Activated naive CD4-positive, alpha-beta T cell treated with Interleukin-2 at 50 U/mL for 16 hours (primary cell): ENCODE measurements around the gene R3HCC1L.
"Not testable (repeated sequence)": the region's sequence is repeated elsewhere in the genome, so short reads cannot be mapped to it uniquely, and the experiment has no call there.

Experiments
- DNase-seq: peaks from one replicate; pipeline ENCODE4 v3.0.0-alpha.2; 2020

R3HCC1L gene

GRCh38 chr10:98182351-98182915, 48.0 kb downstream of the R3HCC1L start:
- DNase-seq, result not testable (repeated sequence)

- DNase-seq, result no peak
Measured at GRCh38 chr10:98186681-98187080, 52.2 kb downstream of the R3HCC1L start.

GRCh38 chr10:98190773-98191172, 56.3 kb downstream of the R3HCC1L start:
- not testable (repeated sequence) for DNase-seq

- DNase-seq, result no peak
Measured at GRCh38 chr10:98193037-98193436, 58.6 kb downstream of the R3HCC1L start.

- DNase-seq, result no peak
Measured at GRCh38 chr10:98194633-98195032, 60.2 kb downstream of the R3HCC1L start.

- no peak for DNase-seq
Measured at GRCh38 chr10:98195120-98195519, 60.7 kb downstream of the R3HCC1L start.

GRCh38 chr10:98196985-98197384, 62.5 kb downstream of the R3HCC1L start:
- no peak for DNase-seq

GRCh38 chr10:98201760-98202159, 67.3 kb downstream of the R3HCC1L start:
- DNase-seq, result no peak

GRCh38 chr10:98202378-98202777, 67.9 kb downstream of the R3HCC1L start:
- DNase-seq, result no peak

GRCh38 chr10:98205351-98205750, 70.9 kb downstream of the R3HCC1L start:
- no peak for DNase-seq

- no peak for DNase-seq
Measured at GRCh38 chr10:98208925-98209324, 74.5 kb downstream of the R3HCC1L start.

- no peak for DNase-seq
Measured at GRCh38 chr10:98209441-98209840, 75.0 kb downstream of the R3HCC1L start.

- no peak for DNase-seq
Measured at GRCh38 chr10:98212196-98212595, 77.7 kb downstream of the R3HCC1L start.

GRCh38 chr10:98213740-98214139, 79.3 kb downstream of the R3HCC1L start:
- no peak for DNase-seq

GRCh38 chr10:98215373-98215772, 80.9 kb downstream of the R3HCC1L start:
- no peak for DNase-seq

GRCh38 chr10:98217801-98218200, 83.3 kb downstream of the R3HCC1L start:
- DNase-seq, result no peak

- no peak for DNase-seq
Measured at GRCh38 chr10:98223874-98224273, 89.4 kb downstream of the R3HCC1L start.

GRCh38 chr10:98224509-98224908, 90.1 kb downstream of the R3HCC1L start:
- DNase-seq, result no peak

- no peak for DNase-seq
Measured at GRCh38 chr10:98224996-98225395, 90.5 kb downstream of the R3HCC1L start.

- DNase-seq, result no peak
Measured at GRCh38 chr10:98226508-98227144, 92.2 kb downstream of the R3HCC1L start.

GRCh38 chr10:98227713-98228112, 93.3 kb downstream of the R3HCC1L start:
- not testable (repeated sequence) for DNase-seq

GRCh38 chr10:98228266-98228665, 93.8 kb downstream of the R3HCC1L start:
- not testable (repeated sequence) for DNase-seq

- no peak for DNase-seq
Measured at GRCh38 chr10:98231417-98231816, 97.0 kb downstream of the R3HCC1L start.

GRCh38 chr10:98235846-98236245, 101.4 kb downstream of the R3HCC1L start:
- no peak for DNase-seq

GRCh38 chr10:98236862-98237261, 102.4 kb downstream of the R3HCC1L start:
- DNase-seq, result no peak
